HG02885 (cell line): Measurements from ENCODE around the gene TNFRSF18.

Source experiments
- ATAC-seq: cut with Tn5 transposase; IDR thresholded peaks from one replicate; pipeline ENCODE4 v1.9.1; 2021; ENCODE audit warnings: mild to moderate bottlenecking; ENCODE audit not compliant: unreplicated experiment, poor library complexity

TNFRSF18 gene

DNA sequence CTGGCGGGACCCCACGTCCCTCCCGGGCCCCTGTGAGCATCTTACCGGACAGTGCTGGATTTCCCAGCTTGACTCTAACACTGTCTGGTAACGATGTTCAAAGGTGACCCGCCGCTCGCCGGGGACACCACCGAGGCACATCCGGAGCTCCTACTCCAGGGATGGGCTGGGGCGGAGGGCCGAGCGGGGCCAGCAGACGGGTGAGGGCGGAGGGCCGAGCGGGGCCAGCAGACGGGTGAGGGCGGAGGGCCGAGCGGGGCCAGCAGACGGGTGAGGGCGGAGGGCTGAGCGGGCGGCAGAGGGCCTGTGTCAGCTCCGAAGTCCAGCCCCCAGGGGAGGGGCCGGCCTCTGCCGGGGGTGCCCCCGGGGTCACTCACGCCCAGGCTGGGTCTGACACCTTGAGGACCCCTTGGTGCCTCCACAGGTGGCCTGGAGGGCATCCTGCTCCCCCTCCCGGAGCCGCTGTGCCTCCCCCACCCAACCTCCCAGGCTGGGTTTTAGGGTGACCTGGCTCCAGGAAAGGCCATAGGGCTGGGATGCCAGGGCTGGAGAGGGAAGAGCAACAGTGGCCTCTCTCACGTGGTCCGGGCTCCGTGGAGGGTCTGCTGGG lies 38.4 kb downstream of the TNFRSF18 start:
- ATAC-seq: no peak

DNA sequence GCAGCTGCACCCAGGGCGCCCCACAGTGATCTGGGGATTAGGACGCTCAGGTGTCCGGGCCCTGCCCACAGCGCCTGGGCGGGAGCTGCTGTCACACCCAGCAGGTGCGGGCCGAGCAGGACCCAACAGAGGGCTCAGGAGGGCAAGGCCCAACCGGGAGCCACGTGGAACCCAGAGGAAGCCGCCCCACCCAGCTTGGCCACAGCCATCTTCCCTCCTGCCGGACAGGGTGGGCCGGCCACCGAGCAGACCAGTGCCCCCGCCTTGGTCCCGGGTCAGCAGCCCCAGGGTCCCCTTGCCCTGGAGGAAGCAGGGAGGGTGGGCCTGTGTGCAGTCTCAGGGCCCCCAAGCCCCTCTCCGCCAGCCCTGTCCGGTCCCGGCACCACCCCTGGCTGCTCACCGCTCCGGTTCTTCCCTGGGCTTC lies 39.0 kb downstream of the TNFRSF18 start:
- no peak for ATAC-seq

DNA sequence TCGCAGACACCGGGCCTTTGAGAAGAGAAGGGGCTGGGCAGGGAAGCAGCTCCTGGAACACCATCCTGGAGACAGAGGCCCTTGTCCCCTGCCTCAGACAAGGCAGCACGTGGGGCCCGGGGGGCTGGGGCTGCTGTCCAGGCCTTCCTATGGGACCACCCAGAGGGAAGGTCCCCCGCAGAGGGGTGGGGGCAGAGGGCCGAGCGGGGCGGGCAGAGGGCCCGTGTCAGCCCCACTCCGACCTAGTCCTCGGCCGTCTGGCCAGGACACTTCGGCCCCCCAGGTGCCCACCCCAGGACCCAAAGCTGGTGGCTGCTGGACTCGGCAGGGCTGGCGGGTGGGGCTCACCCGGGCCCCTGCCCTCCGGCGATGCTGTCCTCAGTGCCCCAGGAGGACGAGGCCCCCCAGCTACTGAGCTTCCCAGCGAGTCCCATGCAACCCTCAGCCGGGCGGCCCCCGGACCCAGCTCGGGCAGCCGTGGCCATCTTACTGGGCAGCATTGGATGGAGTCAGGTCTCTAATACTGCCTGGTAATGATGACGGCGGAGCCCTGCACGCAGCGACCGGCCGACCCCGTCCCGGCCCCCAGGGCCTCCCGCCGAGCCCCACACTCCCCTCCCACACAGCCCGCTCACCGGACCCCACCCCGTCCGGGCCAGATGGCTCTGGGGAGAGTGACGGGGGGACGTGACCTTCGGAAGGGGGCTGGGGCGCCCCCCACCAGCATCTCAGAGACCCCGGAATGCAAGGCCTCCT lies 39.6 kb downstream of the TNFRSF18 start:
- ATAC-seq: no peak

DNA sequence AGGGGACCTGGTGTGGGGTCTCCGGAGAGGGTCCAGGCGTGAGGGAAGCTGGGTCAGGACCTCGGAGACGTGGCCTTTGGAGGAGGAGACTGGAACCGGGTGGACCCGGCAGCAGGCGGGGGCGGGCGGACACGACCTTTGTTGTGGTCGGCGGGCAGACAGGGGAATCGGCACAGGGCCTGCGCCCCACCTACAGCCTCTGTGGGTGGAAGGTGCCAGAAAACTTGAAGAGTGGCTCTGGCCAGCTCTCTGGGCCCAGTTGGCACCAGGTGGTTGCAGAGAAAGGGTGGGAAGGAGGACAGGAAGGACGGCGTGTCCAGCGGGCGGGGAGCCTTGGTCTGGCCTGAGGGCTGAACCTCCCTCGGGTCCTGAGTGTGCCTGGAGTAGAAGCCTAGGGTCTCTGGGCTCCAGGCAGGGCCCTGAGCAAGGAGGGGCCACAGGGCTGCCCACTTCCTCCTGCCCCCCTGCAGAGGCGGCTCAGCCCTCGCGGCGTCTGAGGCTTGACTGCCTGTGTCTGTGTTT lies 40.4 kb downstream of the TNFRSF18 start:
- no peak for ATAC-seq

DNA sequence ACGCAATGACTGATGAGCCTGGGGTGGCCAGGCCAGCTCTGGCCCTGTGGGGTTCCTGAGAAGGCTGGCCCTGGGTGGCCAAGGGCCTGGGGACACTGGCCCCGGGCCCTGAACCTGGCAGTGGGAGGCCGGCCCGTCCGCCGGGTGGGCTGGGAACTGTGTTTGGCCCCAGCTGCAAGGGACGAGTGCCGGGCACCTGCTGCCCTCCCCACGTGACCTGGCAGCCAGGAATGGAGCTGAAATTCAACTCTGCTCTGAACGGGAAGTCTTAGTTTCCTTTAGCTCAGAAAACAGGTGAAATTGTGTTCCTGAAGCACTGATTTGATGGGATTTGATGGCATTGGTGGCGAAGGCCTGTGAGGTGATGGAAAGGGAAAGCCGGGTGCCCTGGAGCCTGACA lies 40.9 kb downstream of the TNFRSF18 start:
- ATAC-seq: no peak

DNA sequence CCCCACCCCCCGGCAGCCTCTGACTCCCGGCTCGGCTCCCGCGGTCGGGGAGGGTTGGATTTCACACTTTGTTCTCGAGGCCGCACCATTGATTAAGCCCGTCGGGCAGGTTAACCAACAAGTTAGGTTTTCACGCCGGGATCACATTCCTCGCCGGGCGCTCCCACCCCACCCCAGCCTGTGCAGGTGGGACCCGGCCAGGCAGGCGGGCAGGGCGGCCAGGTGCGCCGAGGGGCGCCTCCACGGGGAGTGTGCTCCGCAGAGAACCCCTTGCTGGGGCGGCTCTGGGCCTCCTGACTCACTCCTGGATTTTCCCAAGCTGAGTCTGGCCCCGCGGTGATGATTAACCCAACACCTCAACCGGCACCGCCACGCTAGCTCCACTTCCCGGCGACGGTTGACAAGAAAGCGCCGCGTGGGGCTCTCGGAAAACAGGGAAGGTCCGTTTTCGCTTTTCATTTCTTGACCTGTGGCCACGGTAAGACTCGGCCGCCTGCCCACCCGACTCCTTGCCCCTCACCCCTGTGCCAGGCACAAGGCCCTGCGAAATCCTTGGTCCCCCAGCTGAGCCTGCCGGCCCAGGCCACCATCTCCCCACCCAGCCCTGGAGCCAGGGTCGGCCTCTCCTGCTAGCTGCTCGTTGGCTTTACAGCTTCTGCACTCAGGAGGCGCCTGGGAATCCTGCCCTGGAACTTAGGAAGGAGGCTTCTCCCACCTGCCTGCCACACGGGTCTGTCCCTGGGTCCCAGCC lies 41.5 kb downstream of the TNFRSF18 start:
- ATAC-seq: no peak

DNA sequence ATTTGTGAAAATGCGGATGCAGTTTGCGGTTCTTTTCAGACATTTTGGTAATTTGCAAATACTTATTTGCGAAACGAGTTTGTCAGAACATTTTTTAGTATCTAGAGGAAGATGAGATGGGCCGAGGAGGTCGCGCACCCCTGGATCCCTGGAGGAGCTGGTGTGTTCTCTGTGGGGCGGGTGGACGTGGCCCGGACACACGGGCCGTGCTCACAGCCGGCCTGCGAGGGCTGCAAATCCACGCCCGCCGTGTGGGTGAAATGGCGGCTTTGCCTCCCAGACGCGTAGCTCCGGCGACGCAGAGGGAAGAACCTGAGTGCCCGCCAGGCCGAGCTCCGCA lies 42.1 kb downstream of the TNFRSF18 start:
- no peak for ATAC-seq

DNA sequence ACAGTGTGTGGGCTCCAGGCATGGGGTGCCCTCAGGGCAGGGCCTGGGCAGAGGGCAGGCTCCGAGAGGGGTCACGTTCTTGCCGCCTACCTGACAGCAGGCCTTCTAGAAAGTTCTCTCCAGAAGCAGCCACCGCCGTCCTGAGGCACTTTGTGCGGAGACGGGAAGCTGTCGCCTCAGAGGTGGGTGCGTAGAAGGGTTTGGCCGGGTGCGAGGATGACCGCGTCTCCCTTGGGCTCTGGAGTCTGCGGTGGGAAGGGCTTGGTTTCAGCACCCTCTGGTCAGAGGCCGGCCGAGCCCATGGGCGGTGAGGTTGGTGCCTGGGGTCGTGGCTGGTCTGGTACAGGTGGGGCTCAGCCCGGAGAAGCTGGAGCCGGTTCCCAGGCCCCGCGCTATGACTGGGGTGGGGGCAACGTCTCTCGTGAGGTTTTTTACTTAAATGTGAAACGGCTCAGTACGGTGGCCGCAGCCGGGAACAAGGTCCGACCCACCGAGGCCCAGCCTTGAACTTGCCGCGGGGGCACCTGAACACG lies 42.8 kb downstream of the TNFRSF18 start:
- ATAC-seq: no peak

DNA sequence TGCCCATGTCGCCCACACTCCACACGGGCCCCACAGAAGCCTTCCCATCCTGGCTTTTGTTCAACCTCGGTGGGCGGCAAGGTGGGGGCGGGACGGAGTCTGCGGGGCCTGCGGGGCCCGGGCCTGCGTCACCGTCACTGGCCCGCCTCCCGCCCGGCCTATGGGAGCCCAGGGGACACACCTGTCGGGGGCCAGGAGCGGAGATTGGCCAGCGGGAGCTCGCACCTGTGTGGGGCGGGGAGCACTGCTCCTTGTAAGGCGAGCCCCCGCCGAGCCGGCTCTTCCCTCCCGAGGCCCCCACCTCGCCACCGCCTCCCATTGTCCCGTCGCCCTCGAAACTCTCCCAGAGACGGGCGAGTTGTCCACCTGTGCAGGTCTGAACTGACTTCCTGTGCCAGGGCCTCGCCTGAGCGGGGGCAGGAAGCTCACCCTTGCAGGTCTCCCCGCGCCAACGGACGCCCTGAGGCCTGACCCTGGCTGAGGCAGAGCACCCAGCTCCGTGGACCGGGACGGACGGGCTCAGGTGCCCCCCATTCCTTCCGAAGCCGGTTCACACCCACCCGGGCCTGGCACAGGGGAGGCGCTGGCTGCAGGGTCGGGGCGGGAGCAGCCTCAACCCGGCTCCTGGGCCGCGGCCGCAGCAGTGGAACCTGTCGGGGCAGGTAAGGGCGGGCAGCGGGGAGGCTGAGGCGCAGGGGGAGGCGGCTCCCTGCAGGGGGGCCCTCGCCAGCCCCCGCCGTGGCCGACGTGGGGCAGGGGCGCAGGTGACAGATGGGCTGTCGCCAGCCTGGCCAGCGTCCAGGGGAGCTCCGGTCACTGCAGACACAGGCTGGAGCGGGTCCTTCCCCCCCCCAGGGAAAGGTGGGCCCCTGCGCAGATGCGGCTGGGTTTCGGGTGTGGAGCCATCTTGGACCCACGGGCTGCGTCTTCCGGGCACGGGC lies 43.5 kb downstream of the TNFRSF18 start:
- no peak for ATAC-seq

DNA sequence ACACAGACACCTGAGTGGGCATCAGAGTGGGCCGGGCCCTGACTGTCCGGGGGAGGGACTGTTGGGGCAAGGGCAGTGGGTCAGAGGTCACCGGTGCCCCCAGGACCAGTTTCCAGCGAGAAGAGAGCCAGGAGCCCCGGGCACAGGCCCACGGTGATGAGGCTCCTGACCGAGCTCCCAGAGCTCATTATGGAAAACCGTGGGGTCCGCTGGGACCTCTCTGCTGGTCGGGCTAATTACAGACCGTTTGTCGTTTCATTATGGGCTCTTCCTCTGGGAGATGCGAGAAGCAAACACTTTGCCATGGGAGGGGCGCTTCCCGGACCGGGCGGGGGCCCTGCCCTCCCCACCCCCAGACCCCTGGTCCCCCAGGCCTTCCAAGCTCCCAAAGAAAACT lies 44.7 kb downstream of the TNFRSF18 start:
- no peak for ATAC-seq

DNA sequence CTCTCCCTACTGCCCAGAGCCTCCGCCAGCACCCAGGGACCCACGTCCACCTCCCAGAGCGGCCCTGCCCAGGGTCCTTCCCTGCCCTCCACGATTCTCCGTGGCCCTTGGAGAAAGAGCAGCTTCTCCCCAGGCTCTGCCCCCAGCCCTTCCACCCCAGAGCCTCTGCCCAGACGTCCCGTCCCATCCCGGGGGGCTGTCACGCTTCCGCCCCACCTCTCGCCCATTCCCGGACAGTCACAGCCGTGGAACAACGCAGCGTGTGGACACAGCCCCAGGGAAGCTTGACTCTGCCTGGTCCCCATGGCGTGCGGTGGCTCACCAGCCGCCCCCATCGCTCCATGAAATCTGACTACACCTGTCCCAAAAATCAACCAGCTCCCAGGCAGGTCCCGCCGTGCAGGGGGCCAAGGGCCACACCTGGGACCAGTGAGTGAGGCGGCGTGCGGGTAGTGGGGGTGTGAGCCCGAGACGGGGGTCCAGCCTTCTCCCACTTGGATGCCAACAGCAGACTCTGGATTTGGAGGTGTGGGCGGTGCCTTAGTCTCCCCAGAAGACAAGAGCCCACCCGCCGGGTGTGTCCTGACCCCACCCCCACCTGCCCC lies 45.2 kb downstream of the TNFRSF18 start:
- ATAC-seq: no peak

DNA sequence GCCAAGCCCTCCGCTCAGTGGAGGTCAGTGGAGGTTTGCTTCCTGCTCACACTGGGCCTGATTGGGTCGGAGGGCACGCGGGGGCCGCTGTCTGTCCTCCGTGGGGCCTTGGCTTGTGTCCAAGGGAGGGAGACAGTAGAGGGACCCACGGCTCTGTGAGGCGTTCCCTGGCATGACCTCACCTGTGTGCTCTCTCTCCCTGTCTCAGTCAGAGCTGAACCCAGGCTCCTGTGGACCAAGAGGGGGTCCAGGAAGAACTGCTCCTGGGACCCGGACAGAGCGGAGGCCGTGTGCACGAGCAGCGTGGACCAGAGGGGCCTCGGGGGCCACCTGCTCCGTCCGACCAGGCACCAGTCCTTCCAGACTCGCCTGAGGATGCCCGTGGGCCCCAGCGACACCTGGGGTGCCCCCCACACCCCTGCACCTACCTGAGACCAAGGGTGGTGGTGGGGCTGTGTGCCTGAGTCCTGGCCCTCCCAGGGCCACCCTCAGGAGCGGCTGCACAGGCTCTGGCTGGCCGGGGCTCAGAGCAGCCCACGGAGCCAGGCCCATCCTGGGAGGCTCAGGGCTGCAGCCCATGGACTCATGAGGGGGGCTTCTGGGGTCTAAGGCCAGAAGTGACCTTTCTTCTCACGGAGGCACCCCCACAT lies 46.0 kb downstream of the TNFRSF18 start:
- ATAC-seq: no peak

DNA sequence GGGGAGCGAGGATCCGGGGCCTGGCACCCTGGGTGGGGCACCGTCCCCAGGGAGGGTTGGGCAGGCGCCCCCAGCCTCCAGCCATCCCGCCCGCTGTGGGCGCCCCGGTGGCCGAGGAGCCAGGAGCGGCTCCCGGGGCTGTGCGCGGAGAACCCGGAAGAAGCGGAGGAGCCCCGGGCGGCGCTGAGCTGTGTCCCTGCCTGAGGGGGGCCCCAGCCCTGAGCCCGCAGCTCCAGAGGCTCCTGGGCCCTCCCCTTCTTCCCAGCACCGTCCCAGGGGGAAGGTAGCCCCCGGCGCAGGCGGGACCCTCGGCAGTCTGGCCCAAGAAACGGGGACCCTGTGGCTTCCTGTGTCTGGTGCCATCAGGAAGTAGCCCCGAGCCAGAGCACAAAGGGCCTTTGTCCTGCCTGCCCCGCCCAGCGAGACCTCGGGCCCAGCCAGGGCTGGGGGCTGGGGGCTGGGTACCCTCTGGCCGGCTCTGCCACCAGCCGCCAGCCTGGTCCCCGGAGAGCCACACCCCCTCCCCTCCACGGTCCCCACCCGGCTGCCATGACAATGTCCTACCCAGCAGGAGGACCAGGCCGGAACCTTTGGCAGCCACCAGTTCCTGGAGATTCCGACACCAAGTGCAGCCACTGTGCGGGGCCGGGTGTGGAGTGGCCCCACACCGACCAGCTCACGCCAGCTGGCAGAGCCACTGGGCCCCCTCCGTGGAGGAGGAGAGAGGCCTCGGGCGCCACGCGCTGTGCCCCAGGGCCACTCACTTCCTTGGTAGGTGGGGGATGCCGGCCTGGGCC lies 48.3 kb downstream of the TNFRSF18 start:
- ATAC-seq: peak; percentile 51

DNA sequence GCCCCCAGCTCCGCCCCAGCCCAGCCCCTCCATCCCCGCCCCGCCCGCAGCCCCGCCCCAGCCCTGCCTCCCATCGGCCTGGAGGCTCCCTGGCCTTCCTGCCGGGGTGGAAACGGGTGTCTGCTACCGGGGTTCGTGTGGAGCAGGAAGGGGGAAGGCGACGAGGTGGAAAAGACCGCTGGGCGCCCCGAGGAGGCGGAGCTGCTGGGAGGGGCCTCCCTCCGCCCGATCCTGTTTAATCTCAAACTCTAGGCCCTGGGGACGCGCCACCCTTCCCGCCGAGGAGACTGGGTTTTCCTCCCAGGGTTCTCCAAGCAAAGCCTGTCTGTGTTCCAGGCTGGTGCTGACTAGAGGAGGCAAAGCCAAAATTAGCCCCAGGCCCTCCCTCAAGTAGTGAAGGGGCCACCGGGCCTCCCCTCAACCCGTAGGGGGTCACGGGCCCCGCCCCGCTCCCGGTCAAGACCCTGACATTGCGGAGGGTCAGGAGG lies 48.9 kb downstream of the TNFRSF18 start:
- ATAC-seq: peak; percentile 56

DNA sequence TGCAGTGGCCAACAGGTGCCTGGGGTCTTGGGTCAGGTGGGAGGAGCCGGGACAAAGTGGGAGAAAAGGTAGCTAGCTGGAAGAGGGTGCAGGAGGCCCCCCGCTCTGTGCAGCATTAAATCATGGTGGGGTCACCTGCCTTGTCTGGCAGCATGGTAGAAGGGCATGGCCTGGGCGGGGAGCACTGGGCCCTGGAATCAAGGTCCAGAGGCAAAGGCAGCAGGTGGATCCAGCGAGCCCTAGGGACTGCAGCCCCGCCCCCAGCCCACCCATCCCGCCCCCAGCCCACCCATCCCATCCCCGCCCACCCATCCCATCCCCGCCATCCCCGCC lies 49.4 kb downstream of the TNFRSF18 start:
- ATAC-seq: no peak

DNA sequence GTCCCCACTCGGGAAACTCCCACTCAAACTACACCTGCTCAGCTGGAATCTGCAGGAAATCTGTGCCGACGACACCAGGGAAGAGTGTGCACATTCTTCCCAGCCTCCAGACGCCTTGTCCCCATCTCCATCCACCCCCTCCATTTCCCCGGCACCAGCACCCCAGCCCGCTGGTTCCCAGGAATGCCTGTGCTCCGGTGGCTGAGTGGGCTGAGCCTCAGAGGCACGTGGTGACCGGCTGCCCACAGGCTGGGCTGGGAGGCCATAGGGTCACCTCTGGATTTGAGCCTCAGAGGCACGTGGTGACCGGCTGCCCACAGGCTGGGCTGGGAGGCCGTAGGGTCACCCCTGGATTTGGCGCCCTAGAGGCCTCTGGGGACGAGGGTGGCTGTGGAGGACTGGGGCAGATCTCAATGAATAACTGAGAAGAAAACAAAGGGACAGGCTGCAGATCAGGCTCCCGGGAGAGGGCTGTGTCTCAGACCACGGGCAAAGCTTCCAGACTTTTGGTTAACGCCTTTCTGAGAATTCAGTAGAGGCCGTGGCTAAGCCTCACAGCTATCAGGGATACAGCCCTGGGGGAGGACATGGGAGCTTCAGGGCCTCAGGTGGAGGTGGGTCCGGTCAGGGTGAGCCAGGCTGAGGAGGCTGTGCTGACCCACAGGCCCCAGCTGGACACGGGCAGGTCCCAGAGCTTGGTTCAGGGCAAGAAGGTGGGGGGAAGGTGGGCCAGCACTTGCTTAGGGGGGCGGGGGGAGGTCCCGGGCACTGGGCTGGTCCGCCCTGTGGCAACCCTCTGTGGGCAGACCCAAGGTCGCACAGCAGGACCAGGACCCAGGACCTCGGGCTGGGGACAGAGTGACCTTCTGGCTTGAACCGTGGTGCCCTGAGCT lies 50.0 kb downstream of the TNFRSF18 start:
- ATAC-seq: no peak

DNA sequence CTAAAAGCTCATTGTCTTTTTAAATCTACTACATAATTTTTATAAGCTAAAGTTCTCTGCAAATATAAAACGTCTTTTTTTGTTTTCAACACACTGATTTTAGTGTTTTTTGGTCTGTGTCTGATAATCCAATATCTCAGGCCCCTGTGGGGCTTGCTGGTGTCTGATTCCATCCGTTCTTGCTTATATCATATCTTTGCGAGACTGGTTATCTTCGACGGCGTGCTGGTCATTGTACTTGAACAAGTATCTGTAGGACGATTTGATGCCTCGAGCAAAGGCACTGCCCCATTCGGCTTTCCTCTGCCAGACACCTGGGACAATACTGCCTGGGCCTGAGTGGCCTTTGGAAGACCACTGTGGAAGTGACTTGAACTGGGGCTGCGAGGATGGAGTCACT lies 51.1 kb downstream of the TNFRSF18 start:
- ATAC-seq: no peak
